SK-N-SH (cell line): ENCODE results near the gene AMDHD2. TPM values are rescaled to one million over a fixed set of nuclear protein-coding genes. Genes with fewer than 3 reads are reported as not detected.
"Not testable (repeated sequence)": the region's sequence is repeated elsewhere in the genome, so short reads cannot be mapped to it uniquely, and the experiment has no call there.

Experiments
- CTCF ChIA-PET: fragments of 300-600, 350-600 bp; formaldehyde crosslinking; extraction: SDS; loops from one replicate; lab custom pipeline; 2021; lab: Yijun Ruan, JAX
- POLR2A ChIA-PET: fragments of 350-600 bp; sonication (Branson Sonifier 250); formaldehyde crosslinking; extraction: SDS; loops from one replicate; lab custom pipeline; 2020; ENCODE audit warnings: antibody characterized with exemption, inconsistent platforms; lab: Yijun Ruan, JAX
- DNase-seq: peaks from one replicate; pipeline ENCODE4 v3.0.0; 2012
- H2AFZ ChIP-seq: fragments of 200-600 bp; sonication (generic); 2 replicates; pipeline ENCODE4 v1.8.1; 2016; ENCODE audit warnings: antibody characterized with exemption, mild to moderate bottlenecking, low read depth
- H3F3A ChIP-seq: fragments of 200-600 bp; sonication (generic); replicated peaks from 2 replicates; pipeline ENCODE3; 2016; ENCODE audit warnings: antibody characterized with exemption, mild to moderate bottlenecking; ENCODE audit not compliant: insufficient read depth
- H3K27ac ChIP-seq, 2 experiments: fragments of 200-500 bp in 1 of 2; fragments of 200-600 bp in 1 of 2; sonication (Bioruptor generic) in 1 of 2; sonication (generic), shearing (Covaris generic) in 1 of 2; 2 replicates each; pipeline versions ENCODE4 v1.5.1 to v1.6.1; 2014 to 2016; ENCODE audit warnings: low read depth in 2 of 2, inconsistent platforms in 1 of 2, low read length in 1 of 2, mild to moderate bottlenecking in 1 of 2, mixed read lengths in 1 of 2
- H3K27me3 ChIP-seq: fragments of 200-600 bp; sonication (generic), shearing (Covaris generic); 2 replicates; pipeline ENCODE4 v1.6.1; 2016; ENCODE audit warnings: mixed run types; ENCODE audit not compliant: insufficient read depth
- H3K36me3 ChIP-seq, 2 experiments: fragments of 200-500 bp in 1 of 2; fragments of 200-600 bp in 1 of 2; sonication (Bioruptor generic) in 1 of 2; sonication (generic) in 1 of 2; replicated peaks in 1 of 2; 2 replicates each; pipeline versions ENCODE3 to v1.5.1; 2014 to 2016; ENCODE audit warnings: low read length in 1 of 2, mild to moderate bottlenecking in 1 of 2; ENCODE audit not compliant: insufficient read depth in 2 of 2, control insufficient read depth in 1 of 2
- H3K4me1 ChIP-seq, 2 experiments: fragments of 200-500 bp in 1 of 2; fragments of 200-600 bp in 1 of 2; sonication (Bioruptor generic) in 1 of 2; sonication (generic), shearing (Covaris generic) in 1 of 2; 2 replicates each; pipeline versions ENCODE4 v1.5.1 to v1.6.1; 2014 to 2016; ENCODE audit warnings: low read depth in 1 of 2, low read length in 1 of 2, mixed run types in 1 of 2; ENCODE audit not compliant: insufficient read depth in 2 of 2, control insufficient read depth in 1 of 2
- H3K4me2 ChIP-seq: fragments of 200-600 bp; sonication (generic), shearing (Covaris generic); 2 replicates; pipeline ENCODE4 v1.6.1; 2017; ENCODE audit warnings: mixed run types
- H3K4me3 ChIP-seq, 2 experiments: fragments of 200-500 bp in 1 of 2; fragments of 200-600 bp in 1 of 2; sonication (Bioruptor generic) in 1 of 2; sonication (generic), shearing (Covaris generic) in 1 of 2; 2 replicates each; pipeline versions ENCODE4 v1.5.1 to v1.8.1; 2014 to 2016; ENCODE audit warnings: low read depth in 2 of 2, inconsistent platforms in 1 of 2, low read length in 1 of 2, mild to moderate bottlenecking in 1 of 2, mixed read lengths in 1 of 2, moderate library complexity in 1 of 2
- H3K79me2 ChIP-seq: fragments of 200-600 bp; sonication (generic); 2 replicates; pipeline ENCODE4 v1.8.1; 2017; ENCODE audit warnings: mild to moderate bottlenecking; ENCODE audit not compliant: insufficient read depth
- H3K9ac ChIP-seq: fragments of 200-600 bp; sonication (generic); 2 replicates; pipeline ENCODE4 v1.6.1; 2017; ENCODE audit warnings: mixed run types
- H3K9me2 ChIP-seq: fragments of 200-600 bp; sonication (generic); 2 replicates; pipeline ENCODE4 v1.6.1; 2017; ENCODE audit warnings: mixed run types
- H3K9me3 ChIP-seq: fragments of 200-600 bp; sonication (generic); 2 replicates; pipeline ENCODE4 v1.6.1; 2017; ENCODE audit warnings: mixed run types, mild to moderate bottlenecking, moderate library complexity
- H4K20me1 ChIP-seq: fragments of 200-600 bp; sonication (generic); 2 replicates; pipeline ENCODE4 v1.6.1; 2017; ENCODE audit warnings: mild to moderate bottlenecking, mixed run types; ENCODE audit not compliant: insufficient read depth
- WGBS: methylation state at CpG from one replicate; pipeline ENCODE4 v1.1.6; 2017; ENCODE audit warnings: low lambda C conversion rate; 5-methylcytosine and 5-hydroxymethylcytosine counted together
- polyA plus RNA-seq, 3 experiments: library from polyadenylated mRNA; depleted of rRNA; stranded (reverse); fragments of >200 nt; gene quantifications; 2 replicates each; pipeline ENCODE4 v1.2.3, GENCODE V29; 2012
- TF ChIP-seq, protein P1 (sequence below): fragments of 200-600 bp; sonication (generic); IDR thresholded peaks from 2 replicates; pipeline ENCODE4 v1.6.1; 2017; ENCODE audit warnings: antibody characterized with exemption, mild to moderate bottlenecking, moderate library complexity

AMDHD2 gene
- polyA plus RNA-seq, 1 of the 3 experiments (the other 2 are of a cell fraction): 38.1 TPM

DNA sequence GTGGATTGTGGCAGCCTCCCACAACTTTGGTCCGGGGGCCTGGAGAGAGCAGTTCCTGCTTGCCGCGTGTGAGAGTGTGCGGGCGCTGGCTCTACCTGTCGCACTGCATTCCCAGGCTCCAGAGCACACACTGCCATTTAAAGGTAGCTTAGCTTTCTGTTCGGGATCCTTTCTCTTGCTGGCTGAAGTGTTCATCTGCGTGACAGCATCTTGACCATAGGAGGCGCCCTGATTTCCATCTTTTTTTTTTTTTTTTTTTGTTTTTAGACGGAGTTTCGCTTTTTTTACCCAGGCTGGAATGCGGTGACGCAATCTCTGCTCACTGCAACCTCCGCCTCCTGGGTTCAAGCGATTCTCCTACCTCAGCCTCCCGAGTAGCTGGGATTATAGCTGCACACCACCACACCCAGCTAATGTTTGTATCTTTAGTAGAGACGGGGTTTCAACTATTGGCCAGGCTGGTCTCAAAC is 31.3 kb downstream of the AMDHD2 start:
- H3K27me3 ChIP-seq, H2AFZ ChIP-seq, H3K4me1 ChIP-seq, H3F3A ChIP-seq, POLR2A ChIA-PET, CTCF ChIA-PET, H3K9me2 ChIP-seq, H3K36me3 ChIP-seq, H3K27ac ChIP-seq, H3K79me2 ChIP-seq, H3K4me3 ChIP-seq, H3K9me3 ChIP-seq, H3K9ac ChIP-seq, DNase-seq, H3K4me2 ChIP-seq, H4K20me1 ChIP-seq: not testable (repeated sequence)
- 83% methylated on average over 11 of the region's 17 CpGs for WGBS
- TF ChIP-seq, protein P1, sequence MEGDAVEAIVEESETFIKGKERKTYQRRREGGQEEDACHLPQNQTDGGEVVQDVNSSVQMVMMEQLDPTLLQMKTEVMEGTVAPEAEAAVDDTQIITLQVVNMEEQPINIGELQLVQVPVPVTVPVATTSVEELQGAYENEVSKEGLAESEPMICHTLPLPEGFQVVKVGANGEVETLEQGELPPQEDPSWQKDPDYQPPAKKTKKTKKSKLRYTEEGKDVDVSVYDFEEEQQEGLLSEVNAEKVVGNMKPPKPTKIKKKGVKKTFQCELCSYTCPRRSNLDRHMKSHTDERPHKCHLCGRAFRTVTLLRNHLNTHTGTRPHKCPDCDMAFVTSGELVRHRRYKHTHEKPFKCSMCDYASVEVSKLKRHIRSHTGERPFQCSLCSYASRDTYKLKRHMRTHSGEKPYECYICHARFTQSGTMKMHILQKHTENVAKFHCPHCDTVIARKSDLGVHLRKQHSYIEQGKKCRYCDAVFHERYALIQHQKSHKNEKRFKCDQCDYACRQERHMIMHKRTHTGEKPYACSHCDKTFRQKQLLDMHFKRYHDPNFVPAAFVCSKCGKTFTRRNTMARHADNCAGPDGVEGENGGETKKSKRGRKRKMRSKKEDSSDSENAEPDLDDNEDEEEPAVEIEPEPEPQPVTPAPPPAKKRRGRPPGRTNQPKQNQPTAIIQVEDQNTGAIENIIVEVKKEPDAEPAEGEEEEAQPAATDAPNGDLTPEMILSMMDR: peak; percentile 43

DNA sequence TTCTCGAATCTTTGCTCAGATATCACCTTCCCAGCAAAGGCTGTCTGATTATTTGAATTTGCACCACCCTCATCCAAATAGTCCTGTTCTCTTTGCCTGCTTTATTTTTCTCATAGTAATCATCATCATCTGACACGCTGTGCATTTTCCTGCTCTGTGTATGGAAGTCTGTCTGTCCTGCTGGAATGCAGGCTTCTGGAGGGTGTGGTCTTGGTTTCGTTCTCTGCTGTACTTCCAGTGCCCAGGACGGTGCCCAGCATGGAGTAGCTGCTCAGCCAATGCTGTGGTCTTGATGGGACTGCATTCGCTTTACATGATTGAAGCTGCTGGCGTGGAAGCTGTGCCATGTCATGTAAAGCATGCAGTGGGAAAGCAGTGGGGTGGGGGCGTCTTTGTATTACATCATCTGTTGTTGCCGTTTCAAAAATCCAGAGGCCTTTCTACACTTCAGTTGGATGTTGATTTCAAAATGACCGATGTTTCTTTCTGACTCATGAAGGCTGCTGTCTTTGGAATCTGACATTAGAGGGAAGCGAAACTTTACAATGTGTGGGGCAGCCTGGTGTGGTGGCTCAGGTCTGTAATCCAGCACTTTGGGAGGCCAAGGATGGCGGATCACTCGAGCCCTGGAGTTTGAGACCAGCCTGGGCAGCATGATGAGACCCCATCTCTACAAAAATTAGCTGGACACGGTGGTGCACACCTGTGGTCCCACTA is 34.7 kb downstream of the AMDHD2 start:
- H4K20me1 ChIP-seq, H3K27ac ChIP-seq, CTCF ChIA-PET, H2AFZ ChIP-seq, H3K9ac ChIP-seq, H3K36me3 ChIP-seq, H3F3A ChIP-seq, H3K9me2 ChIP-seq, H3K9me3 ChIP-seq, H3K79me2 ChIP-seq, H3K4me1 ChIP-seq, POLR2A ChIA-PET, H3K27me3 ChIP-seq, H3K4me3 ChIP-seq, DNase-seq, H3K4me2 ChIP-seq: not testable (repeated sequence)
- no CpG with 5 or more reads among the region's 13 CpGs for WGBS

DNA sequence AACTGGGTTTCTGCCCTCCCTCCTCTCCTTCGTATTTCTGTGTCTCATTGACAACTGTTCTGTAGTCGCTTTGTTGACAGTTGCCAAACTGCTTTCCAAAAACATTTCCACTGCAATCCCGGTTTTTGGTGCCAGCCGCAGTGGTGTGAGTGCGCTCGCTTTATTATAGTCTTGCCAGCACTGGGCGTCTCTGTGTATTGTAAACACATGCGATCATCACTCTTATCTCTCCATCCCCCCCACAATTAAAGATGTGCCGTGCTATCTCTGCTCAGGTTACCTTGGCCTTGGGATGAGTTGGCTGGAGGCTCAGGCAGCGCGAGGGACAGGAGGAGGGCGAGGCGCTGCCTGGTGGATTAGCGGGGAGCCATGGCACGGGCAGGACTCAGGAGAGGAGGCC is 37.0 kb downstream of the AMDHD2 start:
- H3K27me3 ChIP-seq, DNase-seq, H3K4me3 ChIP-seq, CTCF ChIA-PET, H3K9me3 ChIP-seq, H3K79me2 ChIP-seq, H3K4me2 ChIP-seq, POLR2A ChIA-PET, H3K4me1 ChIP-seq, H3K27ac ChIP-seq, H3K9me2 ChIP-seq, H2AFZ ChIP-seq, H4K20me1 ChIP-seq, H3K9ac ChIP-seq, H3K36me3 ChIP-seq, H3F3A ChIP-seq: not testable (repeated sequence)
- 80% methylated on average over 3 of the region's 15 CpGs for WGBS

DNA sequence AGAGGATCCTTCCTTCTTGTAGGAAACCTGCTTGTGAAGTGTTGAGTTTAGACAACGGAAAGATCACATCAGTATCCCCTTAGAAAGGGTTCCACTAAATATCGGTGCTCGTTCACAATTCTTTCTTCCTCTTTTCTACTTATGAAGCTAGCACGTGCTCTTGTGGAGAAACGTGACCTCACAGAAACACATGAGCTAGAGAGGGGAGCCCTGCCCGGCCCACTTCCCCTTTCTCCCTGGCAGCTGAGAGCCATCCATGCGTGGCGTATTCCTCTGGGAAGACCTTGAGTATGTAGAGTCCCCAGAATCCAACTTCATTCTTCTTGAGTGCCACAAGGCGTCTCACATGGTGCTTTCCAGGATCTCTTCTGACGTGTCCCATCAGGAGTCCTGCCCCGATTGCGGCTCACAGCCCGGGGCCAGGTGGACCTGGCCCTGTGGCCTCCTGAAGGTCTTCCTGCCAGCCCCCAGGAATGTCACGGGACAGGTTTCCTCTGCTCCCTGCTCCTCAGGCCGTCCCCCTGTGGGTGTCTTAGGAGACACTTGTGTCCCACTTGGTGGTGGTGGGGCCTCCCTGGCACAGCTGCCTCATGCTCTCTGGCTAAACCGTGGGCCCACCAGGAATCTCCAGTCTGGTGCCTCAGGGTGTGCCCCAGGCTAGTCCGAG is 40.1 kb downstream of the AMDHD2 start:
- WGBS: 87% methylated on average over 6 of the region's 17 CpGs
- H3K9ac ChIP-seq, H3K9me2 ChIP-seq, CTCF ChIA-PET, H3K27me3 ChIP-seq, H3K4me3 ChIP-seq, H3F3A ChIP-seq, DNase-seq, H3K9me3 ChIP-seq, H3K79me2 ChIP-seq, H4K20me1 ChIP-seq, H3K27ac ChIP-seq, H3K36me3 ChIP-seq, H3K4me1 ChIP-seq, H3K4me2 ChIP-seq, H2AFZ ChIP-seq, POLR2A ChIA-PET: not testable (repeated sequence)
